Gastrocnemius medialis (tissue), 4 donors: Measurements from ENCODE around the gene NHLRC2.

Source experiments
- POLR2A ChIP-seq, 2 donors: fragments of 450-650 bp; IDR thresholded peaks; one replicate each; pipeline ENCODE4 v1.6.1; 2017; ENCODE audit warnings: antibody characterized with exemption in 2 of 2, mild to moderate bottlenecking in 2 of 2, moderate library complexity in 2 of 2
- TF ChIP-seq, protein P1 (sequence below), 5 experiments: fragments of 450-650 bp in 3 of 5; fragments of 200-600 bp in 2 of 5; sonication (generic) in 2 of 5; IDR thresholded peaks in 4 of 5; conservative IDR thresholded peaks in 1 of 5; 1 replicate in 4 of 5; 2 replicates in 1 of 5; pipeline ENCODE4 v1.5.1; 2016 to 2019; ENCODE audit warnings: antibody characterized with exemption in 5 of 5, mild to moderate bottlenecking in 3 of 5, moderate library complexity in 3 of 5

DNA sequence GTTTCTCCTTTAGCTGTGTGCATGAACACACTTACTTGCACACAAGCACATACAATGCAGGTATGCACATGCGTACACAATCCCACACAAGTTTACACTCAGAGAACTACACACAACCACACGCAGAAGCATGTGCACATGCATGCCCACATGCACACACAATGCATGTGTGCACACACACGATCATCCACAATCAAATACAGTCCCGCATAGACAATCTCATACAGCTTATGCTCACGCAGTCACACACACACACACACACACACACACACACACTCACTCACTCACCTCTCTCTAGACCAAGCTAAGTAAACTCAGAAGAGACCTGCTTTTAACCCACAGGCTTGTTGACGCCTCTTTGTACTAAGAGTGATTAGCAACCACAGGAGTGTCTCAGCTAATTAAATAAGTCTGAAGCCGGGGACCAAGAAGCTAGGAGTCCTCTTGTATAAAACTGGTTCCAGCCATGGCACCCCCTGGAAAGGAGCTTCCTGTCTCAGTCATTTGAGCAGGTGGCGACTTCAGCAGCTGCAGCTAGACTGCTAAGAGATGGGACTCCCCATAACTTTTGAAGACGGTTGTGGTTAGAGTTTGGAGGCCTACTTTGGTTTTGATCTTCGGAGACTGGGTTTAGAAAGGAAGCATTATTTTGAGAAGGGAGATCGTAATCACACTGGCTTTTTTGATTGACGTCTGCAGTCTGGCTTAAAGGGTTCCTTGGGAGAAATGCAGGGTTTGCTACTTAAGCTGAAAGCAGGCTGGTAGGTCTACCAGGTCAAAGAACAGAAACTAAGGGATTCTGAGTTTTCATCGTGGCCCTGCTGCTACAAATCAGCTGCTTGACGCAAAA lies 106.9 kb downstream of the NHLRC2 start:
- TF ChIP-seq, protein P1, sequence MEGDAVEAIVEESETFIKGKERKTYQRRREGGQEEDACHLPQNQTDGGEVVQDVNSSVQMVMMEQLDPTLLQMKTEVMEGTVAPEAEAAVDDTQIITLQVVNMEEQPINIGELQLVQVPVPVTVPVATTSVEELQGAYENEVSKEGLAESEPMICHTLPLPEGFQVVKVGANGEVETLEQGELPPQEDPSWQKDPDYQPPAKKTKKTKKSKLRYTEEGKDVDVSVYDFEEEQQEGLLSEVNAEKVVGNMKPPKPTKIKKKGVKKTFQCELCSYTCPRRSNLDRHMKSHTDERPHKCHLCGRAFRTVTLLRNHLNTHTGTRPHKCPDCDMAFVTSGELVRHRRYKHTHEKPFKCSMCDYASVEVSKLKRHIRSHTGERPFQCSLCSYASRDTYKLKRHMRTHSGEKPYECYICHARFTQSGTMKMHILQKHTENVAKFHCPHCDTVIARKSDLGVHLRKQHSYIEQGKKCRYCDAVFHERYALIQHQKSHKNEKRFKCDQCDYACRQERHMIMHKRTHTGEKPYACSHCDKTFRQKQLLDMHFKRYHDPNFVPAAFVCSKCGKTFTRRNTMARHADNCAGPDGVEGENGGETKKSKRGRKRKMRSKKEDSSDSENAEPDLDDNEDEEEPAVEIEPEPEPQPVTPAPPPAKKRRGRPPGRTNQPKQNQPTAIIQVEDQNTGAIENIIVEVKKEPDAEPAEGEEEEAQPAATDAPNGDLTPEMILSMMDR (IDR thresholded peaks at IDR 0.05 in 4 of 5, conservative IDR thresholded peaks at IDR 0.05 in 1 of 5), result no peak
- no peak for TF ChIP-seq POLR2A (IDR thresholded peaks at IDR 0.05)
